ENCODE results near the gene PRKCA.

PRKCA gene

DNA sequence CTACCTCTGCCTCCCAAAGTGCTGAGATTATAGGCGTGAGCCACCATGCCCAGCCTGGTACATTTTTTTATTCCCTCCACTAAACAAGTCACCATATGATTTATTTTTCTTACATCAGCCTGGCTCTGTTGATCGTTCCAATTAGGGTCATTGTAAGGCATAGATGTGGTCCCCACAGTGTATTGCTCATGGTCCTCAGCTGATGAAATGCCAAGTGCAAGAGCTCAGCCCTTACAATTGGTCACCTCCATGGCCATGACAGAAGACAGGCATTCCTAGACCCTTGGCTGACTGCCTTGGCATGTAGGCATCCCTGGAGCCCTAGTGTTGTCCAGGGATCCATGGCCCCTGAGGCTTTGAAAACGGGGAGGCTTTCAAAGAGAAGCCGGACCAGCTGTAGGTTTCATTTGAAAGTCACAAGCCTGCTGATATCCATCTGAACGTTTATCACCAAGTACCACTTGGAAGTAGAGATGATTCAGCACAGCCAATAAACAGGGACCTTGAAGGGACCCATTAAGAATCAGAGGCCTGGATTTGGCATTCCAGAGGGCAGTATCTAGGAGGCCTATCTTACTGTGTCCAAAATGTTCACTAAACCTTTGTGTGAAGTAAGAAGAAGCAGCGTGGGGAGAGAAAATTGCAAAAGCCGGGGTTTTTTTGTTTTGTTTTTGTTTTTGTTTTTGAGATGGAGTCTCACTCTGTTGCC lies 20.6 kb upstream of the PRKCA start:
- no peak for TF ChIP-seq ZNF70 (CRISPR knock-in tag; IDR thresholded peaks at IDR 0.05)
- no peak for TF ChIP-seq OSR1 (CRISPR knock-in tag; IDR thresholded peaks at IDR 0.05)
- TF ChIP-seq, protein P1, sequence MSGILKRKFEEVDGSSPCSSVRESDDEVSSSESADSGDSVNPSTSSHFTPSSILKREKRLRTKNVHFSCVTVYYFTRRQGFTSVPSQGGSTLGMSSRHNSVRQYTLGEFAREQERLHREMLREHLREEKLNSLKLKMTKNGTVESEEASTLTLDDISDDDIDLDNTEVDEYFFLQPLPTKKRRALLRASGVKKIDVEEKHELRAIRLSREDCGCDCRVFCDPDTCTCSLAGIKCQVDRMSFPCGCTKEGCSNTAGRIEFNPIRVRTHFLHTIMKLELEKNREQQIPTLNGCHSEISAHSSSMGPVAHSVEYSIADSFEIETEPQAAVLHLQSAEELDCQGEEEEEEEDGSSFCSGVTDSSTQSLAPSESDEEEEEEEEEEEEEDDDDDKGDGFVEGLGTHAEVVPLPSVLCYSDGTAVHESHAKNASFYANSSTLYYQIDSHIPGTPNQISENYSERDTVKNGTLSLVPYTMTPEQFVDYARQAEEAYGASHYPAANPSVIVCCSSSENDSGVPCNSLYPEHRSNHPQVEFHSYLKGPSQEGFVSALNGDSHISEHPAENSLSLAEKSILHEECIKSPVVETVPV (CRISPR knock-in tag; IDR thresholded peaks at IDR 0.05): no peak
- TF ChIP-seq CSDC2 (CRISPR knock-in tag; IDR thresholded peaks at IDR 0.05): no peak
- TF ChIP-seq GLIS3 (CRISPR knock-in tag; IDR thresholded peaks at IDR 0.05): no peak
- TF ChIP-seq ISL1 (CRISPR knock-in tag; IDR thresholded peaks at IDR 0.05): no peak
- no peak for TF ChIP-seq RARB (CRISPR knock-in tag; IDR thresholded peaks at IDR 0.05)
- TF ChIP-seq PPARA (CRISPR knock-in tag; IDR thresholded peaks at IDR 0.05; ENCODE audit: borderline replicate concordance): no peak
- TF ChIP-seq ZNF8 (CRISPR knock-in tag; IDR thresholded peaks at IDR 0.05): no peak
- no peak for TF ChIP-seq ZNF565 (CRISPR knock-in tag; conservative IDR thresholded peaks at IDR 0.05; ENCODE audit: low read depth)
- TF ChIP-seq ZFP30 (CRISPR knock-in tag; IDR thresholded peaks at IDR 0.05): no peak
- TF ChIP-seq, protein P2, sequence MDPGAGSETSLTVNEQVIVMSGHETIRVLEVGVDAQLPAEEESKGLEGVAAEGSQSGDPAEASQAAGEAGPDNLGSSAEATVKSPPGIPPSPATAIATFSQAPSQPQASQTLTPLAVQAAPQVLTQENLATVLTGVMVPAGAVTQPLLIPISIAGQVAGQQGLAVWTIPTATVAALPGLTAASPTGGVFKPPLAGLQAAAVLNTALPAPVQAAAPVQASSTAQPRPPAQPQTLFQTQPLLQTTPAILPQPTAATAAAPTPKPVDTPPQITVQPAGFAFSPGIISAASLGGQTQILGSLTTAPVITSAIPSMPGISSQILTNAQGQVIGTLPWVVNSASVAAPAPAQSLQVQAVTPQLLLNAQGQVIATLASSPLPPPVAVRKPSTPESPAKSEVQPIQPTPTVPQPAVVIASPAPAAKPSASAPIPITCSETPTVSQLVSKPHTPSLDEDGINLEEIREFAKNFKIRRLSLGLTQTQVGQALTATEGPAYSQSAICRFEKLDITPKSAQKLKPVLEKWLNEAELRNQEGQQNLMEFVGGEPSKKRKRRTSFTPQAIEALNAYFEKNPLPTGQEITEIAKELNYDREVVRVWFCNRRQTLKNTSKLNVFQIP (CRISPR knock-in tag; IDR thresholded peaks at IDR 0.05; ENCODE audit: borderline replicate concordance, low read depth): no peak
- TF ChIP-seq TOX (CRISPR knock-in tag; IDR thresholded peaks at IDR 0.05; ENCODE audit: borderline replicate concordance): no peak
- ATAC-seq: no peak

DNA sequence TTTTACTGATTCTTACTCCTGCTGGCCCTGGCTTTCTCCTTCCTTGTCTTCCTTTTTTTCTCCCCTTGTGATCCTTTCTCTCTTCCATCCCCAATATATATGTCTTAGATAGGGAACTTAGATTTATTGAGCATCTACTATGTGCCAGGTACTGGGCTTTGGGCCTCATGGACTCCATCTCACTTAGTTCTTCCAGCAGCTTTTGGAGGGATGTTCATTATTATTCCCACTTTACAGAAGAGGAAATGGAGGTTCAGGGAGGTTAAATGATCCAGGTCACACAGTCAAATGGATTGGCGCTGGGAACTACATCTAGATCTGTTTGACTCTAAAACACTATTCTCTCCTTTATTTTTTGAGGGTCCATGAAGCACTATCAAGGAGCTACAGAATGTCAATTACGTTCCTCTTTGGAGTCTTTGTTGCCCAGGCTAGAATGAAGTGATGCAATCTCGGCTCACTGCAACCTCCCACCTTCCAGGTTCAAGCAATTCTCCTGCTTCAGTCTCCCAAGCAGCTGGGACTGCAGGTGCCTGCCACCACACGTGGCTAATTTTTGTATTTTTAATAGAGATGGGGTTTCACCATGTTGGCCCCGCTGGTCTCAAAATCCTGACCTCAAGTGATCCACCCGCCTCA lies 19.0 kb upstream of the PRKCA start:
- no peak for TF ChIP-seq CSDC2 (CRISPR knock-in tag; IDR thresholded peaks at IDR 0.05)
- no peak for TF ChIP-seq ARNTL (CRISPR knock-in tag; IDR thresholded peaks at IDR 0.05; ENCODE audit: borderline replicate concordance, low read depth)
- ATAC-seq: no peak

DNA sequence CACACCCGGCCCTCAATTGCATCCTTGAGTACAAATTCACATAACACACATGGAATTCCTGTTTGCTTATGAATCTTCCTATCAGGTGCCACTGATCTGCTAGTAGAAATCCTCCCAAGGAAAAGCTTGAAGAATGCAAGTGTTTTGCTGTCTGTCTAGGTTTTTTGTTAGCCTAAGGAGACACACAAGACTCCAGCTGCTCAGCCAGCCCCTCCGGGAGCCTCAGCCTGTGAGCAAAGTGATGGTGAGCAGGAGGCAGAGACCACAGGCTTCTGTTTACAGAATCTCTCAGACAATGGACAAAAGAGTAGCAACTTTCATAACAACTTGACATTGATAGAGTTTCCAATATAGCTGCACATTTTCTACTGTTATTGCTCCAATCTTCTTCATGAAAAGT lies 18.4 kb upstream of the PRKCA start:
- ATAC-seq: no peak
- TF ChIP-seq BACH2 (CRISPR knock-in tag; IDR thresholded peaks at IDR 0.05; ENCODE audit: borderline replicate concordance): no peak
- no peak for TF ChIP-seq SNAI2 (CRISPR knock-in tag; IDR thresholded peaks at IDR 0.05)
- TF ChIP-seq ZNF565 (CRISPR knock-in tag; conservative IDR thresholded peaks at IDR 0.05; ENCODE audit: low read depth): no peak
- TF ChIP-seq, protein P2 (CRISPR knock-in tag; IDR thresholded peaks at IDR 0.05; ENCODE audit: borderline replicate concordance, low read depth): no peak
- TF ChIP-seq ZNF8 (CRISPR knock-in tag; IDR thresholded peaks at IDR 0.05): no peak
- TF ChIP-seq, protein P3, sequence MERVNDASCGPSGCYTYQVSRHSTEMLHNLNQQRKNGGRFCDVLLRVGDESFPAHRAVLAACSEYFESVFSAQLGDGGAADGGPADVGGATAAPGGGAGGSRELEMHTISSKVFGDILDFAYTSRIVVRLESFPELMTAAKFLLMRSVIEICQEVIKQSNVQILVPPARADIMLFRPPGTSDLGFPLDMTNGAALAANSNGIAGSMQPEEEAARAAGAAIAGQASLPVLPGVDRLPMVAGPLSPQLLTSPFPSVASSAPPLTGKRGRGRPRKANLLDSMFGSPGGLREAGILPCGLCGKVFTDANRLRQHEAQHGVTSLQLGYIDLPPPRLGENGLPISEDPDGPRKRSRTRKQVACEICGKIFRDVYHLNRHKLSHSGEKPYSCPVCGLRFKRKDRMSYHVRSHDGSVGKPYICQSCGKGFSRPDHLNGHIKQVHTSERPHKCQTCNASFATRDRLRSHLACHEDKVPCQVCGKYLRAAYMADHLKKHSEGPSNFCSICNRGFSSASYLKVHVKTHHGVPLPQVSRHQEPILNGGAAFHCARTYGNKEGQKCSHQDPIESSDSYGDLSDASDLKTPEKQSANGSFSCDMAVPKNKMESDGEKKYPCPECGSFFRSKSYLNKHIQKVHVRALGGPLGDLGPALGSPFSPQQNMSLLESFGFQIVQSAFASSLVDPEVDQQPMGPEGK (CRISPR knock-in tag; IDR thresholded peaks at IDR 0.05; ENCODE audit: borderline replicate concordance): no peak
- TF ChIP-seq ZC3H10 (CRISPR knock-in tag; IDR thresholded peaks at IDR 0.05): no peak
- no peak for TF ChIP-seq ZFP3 (CRISPR knock-in tag; IDR thresholded peaks at IDR 0.05)

DNA sequence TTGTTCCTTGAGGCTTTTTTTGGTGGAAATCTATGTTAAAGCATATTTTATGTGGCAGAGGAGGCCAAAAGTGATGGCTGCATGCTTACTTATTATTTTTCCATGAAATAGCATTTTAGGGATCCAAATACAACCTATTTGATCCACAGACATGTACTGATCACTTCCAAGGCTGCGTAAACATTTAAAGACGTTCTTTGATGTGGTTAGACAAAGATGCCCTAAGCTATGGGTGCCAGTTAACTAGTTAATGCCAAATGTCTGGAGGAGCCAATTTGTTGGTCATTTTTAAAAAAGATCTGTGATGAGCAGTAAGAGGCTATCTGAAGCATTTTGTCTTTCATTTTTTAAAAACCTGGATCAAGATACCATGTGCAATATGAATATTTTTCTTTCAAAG lies 17.3 kb upstream of the PRKCA start:
- no peak for ATAC-seq
- TF ChIP-seq, protein P4, sequence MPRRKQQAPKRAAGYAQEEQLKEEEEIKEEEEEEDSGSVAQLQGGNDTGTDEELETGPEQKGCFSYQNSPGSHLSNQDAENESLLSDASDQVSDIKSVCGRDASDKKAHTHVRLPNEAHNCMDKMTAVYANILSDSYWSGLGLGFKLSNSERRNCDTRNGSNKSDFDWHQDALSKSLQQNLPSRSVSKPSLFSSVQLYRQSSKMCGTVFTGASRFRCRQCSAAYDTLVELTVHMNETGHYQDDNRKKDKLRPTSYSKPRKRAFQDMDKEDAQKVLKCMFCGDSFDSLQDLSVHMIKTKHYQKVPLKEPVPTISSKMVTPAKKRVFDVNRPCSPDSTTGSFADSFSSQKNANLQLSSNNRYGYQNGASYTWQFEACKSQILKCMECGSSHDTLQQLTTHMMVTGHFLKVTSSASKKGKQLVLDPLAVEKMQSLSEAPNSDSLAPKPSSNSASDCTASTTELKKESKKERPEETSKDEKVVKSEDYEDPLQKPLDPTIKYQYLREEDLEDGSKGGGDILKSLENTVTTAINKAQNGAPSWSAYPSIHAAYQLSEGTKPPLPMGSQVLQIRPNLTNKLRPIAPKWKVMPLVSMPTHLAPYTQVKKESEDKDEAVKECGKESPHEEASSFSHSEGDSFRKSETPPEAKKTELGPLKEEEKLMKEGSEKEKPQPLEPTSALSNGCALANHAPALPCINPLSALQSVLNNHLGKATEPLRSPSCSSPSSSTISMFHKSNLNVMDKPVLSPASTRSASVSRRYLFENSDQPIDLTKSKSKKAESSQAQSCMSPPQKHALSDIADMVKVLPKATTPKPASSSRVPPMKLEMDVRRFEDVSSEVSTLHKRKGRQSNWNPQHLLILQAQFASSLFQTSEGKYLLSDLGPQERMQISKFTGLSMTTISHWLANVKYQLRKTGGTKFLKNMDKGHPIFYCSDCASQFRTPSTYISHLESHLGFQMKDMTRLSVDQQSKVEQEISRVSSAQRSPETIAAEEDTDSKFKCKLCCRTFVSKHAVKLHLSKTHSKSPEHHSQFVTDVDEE (CRISPR knock-in tag; IDR thresholded peaks at IDR 0.05): no peak
- no peak for TF ChIP-seq ESRRG (CRISPR knock-in tag; IDR thresholded peaks at IDR 0.05)
